GM12801 (cell line): ENCODE results near the gene TMEM81.

Experiments used
- TF ChIP-seq, protein P1 (sequence below): IDR thresholded peaks from one replicate; pipeline ENCODE4 v1.5.1; 2011; ENCODE audit warnings: control low read depth; ENCODE audit not compliant: insufficient read length; ENCODE audit errors: extremely low read depth

Gene TMEM81

GRCh38 chr1:205043866-205044265 is 40.4 kb downstream of the TMEM81 start:
- TF ChIP-seq, protein P1, sequence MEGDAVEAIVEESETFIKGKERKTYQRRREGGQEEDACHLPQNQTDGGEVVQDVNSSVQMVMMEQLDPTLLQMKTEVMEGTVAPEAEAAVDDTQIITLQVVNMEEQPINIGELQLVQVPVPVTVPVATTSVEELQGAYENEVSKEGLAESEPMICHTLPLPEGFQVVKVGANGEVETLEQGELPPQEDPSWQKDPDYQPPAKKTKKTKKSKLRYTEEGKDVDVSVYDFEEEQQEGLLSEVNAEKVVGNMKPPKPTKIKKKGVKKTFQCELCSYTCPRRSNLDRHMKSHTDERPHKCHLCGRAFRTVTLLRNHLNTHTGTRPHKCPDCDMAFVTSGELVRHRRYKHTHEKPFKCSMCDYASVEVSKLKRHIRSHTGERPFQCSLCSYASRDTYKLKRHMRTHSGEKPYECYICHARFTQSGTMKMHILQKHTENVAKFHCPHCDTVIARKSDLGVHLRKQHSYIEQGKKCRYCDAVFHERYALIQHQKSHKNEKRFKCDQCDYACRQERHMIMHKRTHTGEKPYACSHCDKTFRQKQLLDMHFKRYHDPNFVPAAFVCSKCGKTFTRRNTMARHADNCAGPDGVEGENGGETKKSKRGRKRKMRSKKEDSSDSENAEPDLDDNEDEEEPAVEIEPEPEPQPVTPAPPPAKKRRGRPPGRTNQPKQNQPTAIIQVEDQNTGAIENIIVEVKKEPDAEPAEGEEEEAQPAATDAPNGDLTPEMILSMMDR: no peak

DNA sequence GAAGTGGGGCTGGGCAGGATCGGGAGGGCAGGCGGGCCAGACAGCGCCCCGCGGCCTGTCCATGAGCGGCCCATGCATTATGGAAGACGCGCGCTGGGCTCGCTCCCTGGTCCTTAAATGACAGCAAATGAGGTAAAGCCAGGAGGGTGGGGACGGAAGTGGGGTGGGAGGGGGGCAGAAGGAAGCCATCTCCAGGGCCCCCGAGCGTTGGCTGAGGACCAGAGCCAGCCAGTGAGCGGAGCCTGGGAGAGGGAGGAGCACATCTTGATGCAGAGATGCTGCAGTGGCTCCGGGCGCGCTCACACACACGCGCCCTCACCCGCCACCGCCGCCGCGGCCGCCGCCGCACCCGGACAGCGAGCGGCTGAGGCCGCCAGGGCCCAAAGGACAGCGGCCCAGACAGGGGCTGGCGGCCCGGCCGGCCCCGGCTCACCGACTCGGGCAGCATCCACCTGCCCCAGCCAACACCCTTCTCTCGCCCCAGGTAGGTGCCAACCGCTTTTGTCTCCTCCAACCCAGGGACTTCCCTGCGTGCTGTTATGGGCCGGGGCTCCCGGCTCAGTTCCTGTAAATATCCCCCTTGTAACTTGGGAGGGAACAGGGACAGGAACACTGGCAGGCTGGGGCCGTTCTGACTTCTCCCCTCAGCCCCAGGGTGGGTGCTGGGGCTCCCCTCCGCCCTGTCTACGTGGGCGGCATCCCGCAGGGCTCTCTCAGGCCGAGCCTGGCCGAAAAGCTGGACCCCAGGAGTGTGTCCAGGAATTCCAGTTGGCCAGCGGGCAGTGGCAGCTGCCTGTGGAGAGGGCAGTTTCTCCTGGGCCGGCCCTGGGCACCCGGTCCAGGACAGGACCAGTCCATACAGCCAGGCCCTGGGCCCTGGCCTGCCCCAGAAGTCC is 41.1 kb downstream of the TMEM81 start, which contains the start of gene CNTN2:
Gene CNTN2 (plus strand): TSS at position 302 of the 896 bp plus-strand sequence. CDS start 9,974 bp downstream, outside the sequence.
- TF ChIP-seq, protein P1: no peak

DNA sequence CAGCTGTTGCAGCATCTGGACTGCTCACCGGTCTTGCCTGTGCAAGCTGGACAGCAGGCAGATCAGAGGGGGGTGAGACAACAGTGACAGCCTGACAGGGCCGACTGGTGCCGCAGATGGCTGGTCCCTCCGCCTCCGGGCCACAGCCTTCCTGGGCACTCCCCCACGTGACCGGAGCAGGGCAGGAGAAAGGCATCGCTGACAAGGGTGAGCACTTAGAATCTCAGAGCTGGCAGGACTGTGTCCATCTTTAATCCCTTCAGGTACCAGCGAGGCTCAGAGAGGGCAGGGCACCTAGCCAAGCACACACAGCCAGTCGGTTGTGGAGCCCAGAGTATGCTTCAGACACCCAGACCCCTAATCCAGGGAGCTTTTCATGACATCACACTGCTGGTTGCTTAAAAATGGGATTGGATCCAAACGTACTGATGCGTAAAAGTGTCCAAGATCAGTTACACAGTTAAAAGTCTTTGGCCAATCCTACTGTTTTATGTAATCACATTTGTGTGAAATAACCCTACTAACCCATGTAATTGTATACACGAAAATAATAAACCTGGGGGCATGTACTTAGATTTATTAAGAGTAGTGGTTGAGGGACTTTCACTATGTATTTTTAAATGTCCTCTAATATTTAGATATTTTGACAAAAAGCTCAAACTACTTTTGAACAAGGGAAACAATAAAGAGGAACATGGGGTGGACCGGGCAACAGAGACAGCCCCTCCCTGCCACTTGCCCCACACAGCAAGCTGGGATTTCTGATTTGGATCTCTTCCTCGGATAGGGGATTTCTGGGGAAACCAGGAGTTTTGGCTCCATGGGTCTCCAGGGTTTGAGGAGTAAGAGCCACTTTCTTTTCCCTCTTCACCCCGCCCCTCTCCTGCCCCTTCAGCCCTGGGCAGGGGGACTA is 42.0 kb downstream of the TMEM81 start:
- TF ChIP-seq, protein P1: no peak

DNA sequence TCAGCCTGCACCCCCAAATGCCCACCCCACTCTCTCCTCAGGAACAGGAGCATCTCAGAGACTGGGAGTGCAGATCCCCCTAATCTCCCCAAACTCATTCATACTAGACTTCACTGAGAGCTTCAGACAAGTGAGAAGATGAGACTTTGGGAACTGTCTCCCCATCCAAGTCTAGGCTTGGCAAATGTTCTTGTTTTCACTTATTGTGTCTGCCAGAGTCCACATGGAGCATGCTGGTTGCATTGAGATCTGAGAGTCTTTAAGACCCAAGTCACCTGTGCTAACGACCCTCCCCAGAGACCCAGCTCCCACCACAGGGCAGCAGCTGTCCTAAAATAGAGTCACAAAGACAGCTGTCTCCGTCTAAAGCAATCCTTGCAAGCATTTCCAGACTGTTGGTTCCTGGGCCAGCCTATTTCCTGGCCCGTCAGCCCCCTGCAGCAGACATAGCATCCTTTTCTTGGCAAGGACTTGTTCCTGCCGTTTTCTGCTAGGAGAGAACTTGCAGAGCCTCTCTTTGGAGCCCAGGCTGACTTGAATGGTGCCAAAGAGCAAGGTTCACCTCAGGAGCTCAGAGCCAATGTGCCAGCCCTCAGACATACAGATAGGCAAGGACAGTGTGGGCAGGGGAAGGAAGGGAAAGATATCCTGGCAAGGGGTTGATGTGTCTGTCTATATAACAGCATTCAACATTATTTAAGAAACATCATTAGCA is 43.1 kb downstream of the TMEM81 start:
- TF ChIP-seq, protein P1: no peak

DNA sequence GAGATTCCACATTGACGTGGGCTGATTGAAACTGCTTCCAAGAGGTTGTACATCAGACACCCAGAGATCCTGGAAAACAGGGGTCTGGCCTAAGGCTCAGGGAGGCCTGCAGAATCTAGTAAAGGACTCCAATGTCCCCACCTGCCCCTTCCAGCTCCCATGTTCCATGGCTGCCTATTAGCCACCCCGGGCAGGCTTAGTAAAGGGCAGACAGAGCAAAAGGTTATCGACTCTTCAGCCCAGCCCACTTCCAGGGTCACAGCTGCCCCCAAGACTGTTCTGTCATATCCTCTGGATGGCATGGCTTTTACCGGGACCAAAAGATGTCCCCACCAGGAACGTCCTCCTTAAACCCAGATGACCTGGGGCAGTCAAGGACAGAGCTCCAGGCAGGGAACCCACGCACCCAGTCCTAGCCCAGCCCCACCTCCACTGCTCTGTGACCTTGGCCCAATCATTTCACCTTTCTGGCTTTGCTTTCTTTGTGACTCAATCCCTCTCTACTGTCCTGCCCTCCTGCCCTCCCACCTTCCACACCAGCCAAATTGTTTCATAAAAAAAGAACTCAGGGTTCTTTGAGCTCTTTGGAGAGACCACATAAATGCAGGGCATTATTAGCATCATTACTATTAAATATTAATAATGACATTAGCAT is 46.0 kb downstream of the TMEM81 start:
- TF ChIP-seq, protein P1: no peak

- TF ChIP-seq, protein P1: no peak
Measured at GRCh38 chr1:205037539-205037938, 46.7 kb downstream of the TMEM81 start.
